ENCODE results near the gene AP5S1. TPM values are rescaled to one million over a fixed set of nuclear protein-coding genes. Genes with fewer than 3 reads are reported as not detected.

AP5S1 gene
- polyA plus RNA-seq, 1 donor (not counting 4 experiments of a cell fraction or from before 2014, with no cell fraction given), result 5.2 TPM

- DNase-seq (ENCODE audit: low read depth, low spot score) (no peak), FAIRE-seq (peak; percentile 61)
- H3K36me3 ChIP-seq (ENCODE audit: control insufficient read depth in 2 of 2, extremely low read depth in 1 of 2, insufficient read depth in 2 of 2, low read length in 2 of 2), result peaks cover 17 to 35% of the 10 kb centered on the region in 2 experiments
- H3K27ac ChIP-seq (ENCODE audit: control insufficient read depth, insufficient read depth, low read length), result peak overlapping the region; percentile 84
- H3K4me2 ChIP-seq (ENCODE audit: control insufficient read depth, extremely low read depth, insufficient read depth, low read depth, low read length), result peak overlapping the region; percentile 97
- no peaks in the 10 kb centered on the region for H3K27me3 ChIP-seq (ENCODE audit: control insufficient read depth, extremely low read depth, insufficient read depth, low read length)
- peak overlapping the region; percentile 88 for H3K9ac ChIP-seq (ENCODE audit: control insufficient read depth, extremely low read depth, insufficient read depth, low read length)
- no peaks in the 10 kb centered on the region for H4K20me1 ChIP-seq (ENCODE audit: control insufficient read depth, extremely low read depth, insufficient read depth, low read length)
- TF ChIP-seq EZH2 (IDR thresholded peaks at IDR 0.05; ENCODE audit: low read length), result no peak
- TF ChIP-seq CTCF (optimal IDR thresholded peaks at IDR 0.05 in 1 of 3, IDR thresholded peaks at IDR 0.05 in 1 of 3, conservative IDR thresholded peaks at IDR 0.05 in 1 of 3; ENCODE audit: extremely low read depth in 1 of 3, insufficient read depth in 2 of 3, low read length in 3 of 3), result no peak
- peak overlapping the region; percentile 74 to 90 (median 86) for H3K4me3 ChIP-seq (ENCODE audit: control insufficient read depth in 2 of 3, extremely low read depth in 1 of 3, insufficient read depth in 2 of 3, low read depth in 1 of 3, low read length in 3 of 3)
- no peaks in the 10 kb centered on the region for H3K9me1 ChIP-seq (ENCODE audit: control insufficient read depth, extremely low read depth, insufficient read depth, low read length)
- H3K4me1 ChIP-seq (ENCODE audit: control insufficient read depth, extremely low read depth, insufficient read depth, low read length), result peaks cover 47% of the 10 kb centered on the region
- dilution Hi-C loops (cut with MboI; ENCODE audit: extremely low pct_ligation_motif_present, low sequenced_read_pairs), result no loop called here
- peaks cover 32% of the 10 kb centered on the region for H3K79me2 ChIP-seq (ENCODE audit: control insufficient read depth, insufficient read depth, low read length)
- H3K9me3 ChIP-seq (ENCODE audit: control insufficient read depth, low read depth, low read length), result no peaks in the 10 kb centered on the region
- peak overlapping the region; percentile 36 for H2AFZ ChIP-seq (ENCODE audit: control insufficient read depth, low read length)
Observed at GRCh38 chr20:3796477-3797225, 23.7 kb upstream of the AP5S1 start.

- Histone ChIP-seq H3K27me3 (ENCODE audit: control insufficient read depth, extremely low read depth, insufficient read depth, low read length) (no peaks in the 10 kb centered on the region), H4K20me1 (ENCODE audit: control insufficient read depth, extremely low read depth, insufficient read depth, low read length) (no peaks in the 10 kb centered on the region), H3K4me3 (ENCODE audit: control insufficient read depth in 2 of 3, extremely low read depth in 1 of 3, insufficient read depth in 2 of 3, low read depth in 1 of 3, low read length in 3 of 3) (peak overlapping the region; percentile 74 to 90 (median 86)), H3K4me2 (ENCODE audit: control insufficient read depth, extremely low read depth, insufficient read depth, low read depth, low read length) (peak overlapping the region; percentile 97), H3K79me2 (ENCODE audit: control insufficient read depth, insufficient read depth, low read length) (peaks cover 32% of the 10 kb centered on the region), H3K9me3 (ENCODE audit: control insufficient read depth, low read depth, low read length) (no peaks in the 10 kb centered on the region), H3K4me1 (ENCODE audit: control insufficient read depth, extremely low read depth, insufficient read depth, low read length) (peaks cover 47% of the 10 kb centered on the region), H3K9ac (ENCODE audit: control insufficient read depth, extremely low read depth, insufficient read depth, low read length) (peak overlapping the region; percentile 88), H3K9me1 (ENCODE audit: control insufficient read depth, extremely low read depth, insufficient read depth, low read length) (no peaks in the 10 kb centered on the region), H3K27ac (ENCODE audit: control insufficient read depth, insufficient read depth, low read length) (peak overlapping the region; percentile 84), H2AFZ (ENCODE audit: control insufficient read depth, low read length) (no peak overlapping the region), H3K36me3 (ENCODE audit: control insufficient read depth in 2 of 2, extremely low read depth in 1 of 2, insufficient read depth in 2 of 2, low read length in 2 of 2) (peaks cover 20 to 40% of the 10 kb centered on the region in 2 experiments)
- DNase-seq (ENCODE audit: low read depth, low spot score) (no peak), FAIRE-seq (no peak)
- dilution Hi-C loops (cut with MboI; ENCODE audit: extremely low pct_ligation_motif_present, low sequenced_read_pairs), result no loop called here
- TF ChIP-seq CTCF (optimal IDR thresholded peaks at IDR 0.05 in 1 of 3, IDR thresholded peaks at IDR 0.05 in 1 of 3, conservative IDR thresholded peaks at IDR 0.05 in 1 of 3; ENCODE audit: extremely low read depth in 1 of 3, insufficient read depth in 2 of 3, low read length in 3 of 3) (no peak), EZH2 (IDR thresholded peaks at IDR 0.05; ENCODE audit: low read length) (no peak)
Observed at GRCh38 chr20:3797226-3797545, 23.2 kb upstream of the AP5S1 start.
